HepG2 (cell line): ENCODE data around the gene TBKBP1. TPM values are rescaled to one million over a fixed set of nuclear protein-coding genes. Genes with fewer than 3 reads are reported as not detected.

Source experiments
- CREBL2 ChIP-seq: sonication (generic); formaldehyde crosslinking; IDR thresholded peaks from 2 replicates; pipeline ENCODE4 v1.8.1; 2023; ENCODE audit warnings: missing genetic modification reagents, mild to moderate bottlenecking, borderline replicate concordance
- CTCF ChIP-seq: sonication (generic); formaldehyde crosslinking; IDR thresholded peaks from 2 replicates; pipeline ENCODE4 v1.5.0; 2020; ENCODE audit warnings: mild to moderate bottlenecking, missing genetic modification reagents, moderate library complexity
- HNRNPL ChIP-seq: fragments of 200-400 bp; formaldehyde crosslinking; IDR thresholded peaks from 2 replicates; pipeline ENCODE4 v1.6.1; 2017; ENCODE audit warnings: mild to moderate bottlenecking, low read depth, low read length
- KDM6A ChIP-seq: IDR thresholded peaks from 2 replicates; pipeline ENCODE4 v1.6.1; 2016; ENCODE audit warnings: low read depth
- NFKB2 ChIP-seq: sonication (generic); formaldehyde crosslinking; IDR thresholded peaks from 2 replicates; pipeline ENCODE4 v1.4.0; 2020; ENCODE audit warnings: missing genetic modification reagents, borderline replicate concordance
- REL ChIP-seq: sonication (generic); formaldehyde crosslinking; conservative IDR thresholded peaks from 2 replicates; pipeline ENCODE4 v1.8.0; 2022; ENCODE audit warnings: mild to moderate bottlenecking, missing genetic modification reagents, moderate library complexity
- XRCC5 ChIP-seq: fragments of 200-400 bp; formaldehyde crosslinking; optimal IDR thresholded peaks from 2 replicates; pipeline ENCODE3; 2017; ENCODE audit warnings: mild to moderate bottlenecking, low read length
- YY1 ChIP-seq: IDR thresholded peaks from 2 replicates; pipeline ENCODE4 v1.6.1; 2011; ENCODE audit warnings: low read length, low read depth, moderate library complexity, mild to moderate bottlenecking; ENCODE audit not compliant: insufficient read depth, insufficient replicate concordance
- ZBTB1 ChIP-seq: sonication (generic); formaldehyde crosslinking; IDR thresholded peaks from 2 replicates; pipeline ENCODE4 v1.4.0; 2020; ENCODE audit warnings: missing genetic modification reagents, borderline replicate concordance
- ZKSCAN5 ChIP-seq: sonication (generic); formaldehyde crosslinking; IDR thresholded peaks from 2 replicates; pipeline ENCODE4 v1.5.1; 2020; ENCODE audit warnings: mild to moderate bottlenecking, missing genetic modification reagents
- ZNF335 ChIP-seq: sonication (generic); formaldehyde crosslinking; IDR thresholded peaks from 2 replicates; pipeline ENCODE4 v1.4.0; 2020; ENCODE audit warnings: missing genetic modification reagents
- ZNF562 ChIP-seq: sonication (generic); formaldehyde crosslinking; IDR thresholded peaks from 2 replicates; pipeline ENCODE4 v1.8.0; 2022; ENCODE audit warnings: missing genetic modification reagents, borderline replicate concordance
- ZNF567 ChIP-seq: sonication (generic); formaldehyde crosslinking; IDR thresholded peaks from 2 replicates; pipeline ENCODE4 v1.8.1; 2023; ENCODE audit warnings: mild to moderate bottlenecking, missing genetic modification reagents, borderline replicate concordance
- ZNF720 ChIP-seq: sonication (generic); formaldehyde crosslinking; IDR thresholded peaks from 2 replicates; pipeline ENCODE4 v1.4.0; 2020; ENCODE audit warnings: missing genetic modification reagents
- ZNF792 ChIP-seq: IDR thresholded peaks from 2 replicates; pipeline ENCODE4 v1.6.1; 2016
- polyA plus RNA-seq, 8 experiments: library from polyadenylated mRNA; depleted of rRNA in 3 of 8; stranded (reverse) in 7 of 8; unstranded in 1 of 8; fragments of >200 nt; fragmentation: Illumina TruSeq in 4 of 8; extraction: Trizol in 4 of 8; gene quantifications; 2 replicates each; pipeline versions ENCODE4 v1.2.1 to v1.2.3, GENCODE V29; 2011 to 2016; ENCODE audit warnings: low read depth in 4 of 8, missing spikeins in 1 of 8, mixed read lengths in 1 of 8; ENCODE audit not compliant: insufficient read depth in 1 of 8
- total RNA-seq, 5 experiments: library from RNA; depleted of rRNA; stranded (reverse); fragments of >200 nt; fragmentation: Illumina TruSeq; extraction: Trizol; gene quantifications; 2 replicates each; pipeline ENCODE4 v1.2.3, GENCODE V29; 2016; ENCODE audit warnings: low read depth in 1 of 5
- TF ChIP-seq, protein P1 (sequence below): sonication (generic); formaldehyde crosslinking; IDR thresholded peaks from 2 replicates; pipeline ENCODE4 v1.4.0; 2020; ENCODE audit warnings: mild to moderate bottlenecking, missing genetic modification reagents

Gene TBKBP1
- total and polyA plus RNA-seq, 2 of the 13 experiments (the other 11 are each of a cell fraction or from before 2014, with no cell fraction given), result 2.6 to 7.0 TPM

GRCh38 chr17:47717261-47717697 is 23.3 kb downstream of the TBKBP1 start (continued):
- TF ChIP-seq ZKSCAN5 (no peak), ZNF335 (CRISPR knock-in tag) (no peak), ZNF792 (CRISPR knock-in tag) (no peak), CTCF (CRISPR knock-in tag) (peak; percentile 57), REL (CRISPR knock-in tag) (no peak), ZNF720 (no peak), CREBL2 (CRISPR knock-in tag) (no peak), YY1 (no peak), KDM6A (no peak), ZNF567 (CRISPR knock-in tag) (no peak), XRCC5 (peak; percentile 61), ZBTB1 (CRISPR knock-in tag) (no peak), HNRNPL (peak; percentile 70; the same call in 1 of the 2 replicates), NFKB2 (no peak), ZNF562 (CRISPR knock-in tag) (no peak)
- TF ChIP-seq, protein P1, sequence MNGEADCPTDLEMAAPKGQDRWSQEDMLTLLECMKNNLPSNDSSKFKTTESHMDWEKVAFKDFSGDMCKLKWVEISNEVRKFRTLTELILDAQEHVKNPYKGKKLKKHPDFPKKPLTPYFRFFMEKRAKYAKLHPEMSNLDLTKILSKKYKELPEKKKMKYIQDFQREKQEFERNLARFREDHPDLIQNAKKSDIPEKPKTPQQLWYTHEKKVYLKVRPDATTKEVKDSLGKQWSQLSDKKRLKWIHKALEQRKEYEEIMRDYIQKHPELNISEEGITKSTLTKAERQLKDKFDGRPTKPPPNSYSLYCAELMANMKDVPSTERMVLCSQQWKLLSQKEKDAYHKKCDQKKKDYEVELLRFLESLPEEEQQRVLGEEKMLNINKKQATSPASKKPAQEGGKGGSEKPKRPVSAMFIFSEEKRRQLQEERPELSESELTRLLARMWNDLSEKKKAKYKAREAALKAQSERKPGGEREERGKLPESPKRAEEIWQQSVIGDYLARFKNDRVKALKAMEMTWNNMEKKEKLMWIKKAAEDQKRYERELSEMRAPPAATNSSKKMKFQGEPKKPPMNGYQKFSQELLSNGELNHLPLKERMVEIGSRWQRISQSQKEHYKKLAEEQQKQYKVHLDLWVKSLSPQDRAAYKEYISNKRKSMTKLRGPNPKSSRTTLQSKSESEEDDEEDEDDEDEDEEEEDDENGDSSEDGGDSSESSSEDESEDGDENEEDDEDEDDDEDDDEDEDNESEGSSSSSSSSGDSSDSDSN (CRISPR knock-in tag), result no peak
